Measurements from ENCODE around the gene CD8B.

CD8B gene

DNA sequence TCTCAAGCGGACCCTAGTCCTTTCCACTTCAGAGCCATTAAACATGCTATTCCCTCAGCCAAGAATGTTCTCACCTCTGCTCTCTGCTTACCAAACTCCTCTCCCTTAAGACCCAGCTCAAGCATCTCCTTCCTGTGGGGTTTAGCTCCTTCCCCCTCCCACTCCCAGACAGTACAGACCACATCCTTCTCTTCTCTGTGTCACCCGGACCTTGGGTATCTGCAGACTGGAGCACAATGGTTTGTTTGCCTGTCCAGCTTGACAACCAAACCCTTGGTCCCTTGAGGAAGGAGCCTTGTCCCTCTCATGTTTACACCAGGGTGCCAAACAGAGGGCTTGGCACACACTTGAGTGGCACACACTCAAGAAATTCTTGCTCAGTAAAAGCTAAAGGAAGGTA, 66.8 kb downstream of the CD8B start:
- DNase-seq, result peak; percentile 48

DNA sequence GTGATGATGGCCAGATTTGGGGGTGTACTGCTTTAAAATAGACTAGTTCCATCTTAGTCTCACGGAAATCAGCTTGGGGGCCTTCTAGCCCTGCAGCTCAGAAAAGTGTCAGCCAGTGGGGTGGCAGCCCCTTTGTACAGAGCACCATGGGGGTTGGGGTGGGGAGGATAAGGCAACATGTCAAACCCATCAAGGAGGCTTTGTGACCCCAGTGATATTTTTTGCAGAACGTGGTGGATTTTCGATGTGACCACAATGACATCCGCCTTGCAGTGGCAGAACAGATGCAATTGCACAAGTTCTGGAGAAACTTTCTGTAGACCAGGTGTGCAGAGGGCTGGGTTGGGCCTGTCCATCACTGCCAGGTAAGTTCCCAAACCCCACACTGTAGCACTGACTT, 67.9 kb downstream of the CD8B start:
- DNase-seq, result peak; percentile 66

DNA sequence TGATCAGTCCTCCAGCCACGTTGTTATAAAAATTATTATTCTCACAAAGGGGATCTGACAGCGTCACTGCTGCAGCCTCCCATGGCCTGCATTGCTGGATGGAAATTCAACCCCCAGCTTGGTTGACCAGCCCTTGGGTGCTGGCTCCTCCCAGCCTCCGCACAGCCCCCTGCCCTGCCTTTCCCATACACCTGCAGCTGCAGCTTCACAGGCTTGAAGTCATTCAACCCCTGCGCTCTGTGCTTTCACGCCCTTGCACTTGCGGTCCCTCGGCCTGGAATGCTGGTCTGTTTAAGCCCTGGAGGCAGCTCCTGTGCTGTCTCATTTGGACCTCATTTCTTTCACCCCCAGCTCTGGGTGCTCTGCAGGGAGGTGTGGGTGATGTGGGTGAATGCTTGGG, 70.1 kb downstream of the CD8B start:
- no peak for DNase-seq

DNA sequence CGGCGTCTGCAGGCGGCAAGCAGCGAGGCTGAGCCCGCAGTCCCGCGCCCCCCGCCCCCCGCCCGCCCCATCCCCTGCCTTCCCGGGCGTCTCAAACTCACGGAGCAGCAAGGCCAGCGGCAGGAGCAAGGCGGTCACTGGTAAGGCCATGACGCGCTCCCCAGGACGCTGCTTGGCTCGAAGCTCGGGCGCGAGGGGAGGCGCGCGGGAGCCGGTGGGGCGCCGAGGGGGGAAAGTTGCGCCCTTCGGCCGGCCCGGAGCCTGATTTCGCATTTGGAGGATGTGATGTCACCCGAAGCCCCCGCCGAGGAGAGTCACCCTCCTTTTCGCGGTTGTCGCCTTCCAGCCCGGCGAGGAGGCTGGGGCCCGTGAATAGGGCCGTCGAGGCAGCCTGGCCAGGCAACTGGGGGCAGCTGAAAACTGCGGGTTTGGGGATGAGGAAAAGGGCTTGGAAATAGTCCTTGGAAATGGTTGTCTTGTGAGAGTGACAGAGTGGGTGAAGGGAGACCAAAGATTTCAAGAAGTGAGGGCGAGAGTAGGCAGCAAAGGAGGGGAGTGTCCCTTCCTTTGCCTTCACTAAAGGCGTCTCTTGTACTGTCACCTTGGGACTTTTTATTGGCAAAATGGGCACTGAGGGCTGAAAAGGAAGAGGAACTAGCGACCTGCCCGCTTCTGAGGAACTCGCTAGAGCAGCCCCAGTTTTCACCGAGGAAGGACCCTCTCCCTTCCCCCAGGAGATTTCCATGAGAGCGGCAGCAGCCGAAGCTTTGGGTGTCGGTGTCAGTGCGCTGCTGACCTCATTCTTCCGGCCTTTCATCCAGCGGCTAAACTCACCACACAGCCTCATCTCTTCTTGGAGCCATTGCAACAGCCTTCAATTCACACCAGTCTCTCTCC, 70.8 kb downstream of the CD8B start, which contains the start of gene CD8A:
Gene CD8A, minus strand, starts transcription at position 238 of the 897 bp plus-strand sequence. Its CDS starts 88 bp downstream, at position 150.
- DNase-seq, result peak; percentile 61

DNA sequence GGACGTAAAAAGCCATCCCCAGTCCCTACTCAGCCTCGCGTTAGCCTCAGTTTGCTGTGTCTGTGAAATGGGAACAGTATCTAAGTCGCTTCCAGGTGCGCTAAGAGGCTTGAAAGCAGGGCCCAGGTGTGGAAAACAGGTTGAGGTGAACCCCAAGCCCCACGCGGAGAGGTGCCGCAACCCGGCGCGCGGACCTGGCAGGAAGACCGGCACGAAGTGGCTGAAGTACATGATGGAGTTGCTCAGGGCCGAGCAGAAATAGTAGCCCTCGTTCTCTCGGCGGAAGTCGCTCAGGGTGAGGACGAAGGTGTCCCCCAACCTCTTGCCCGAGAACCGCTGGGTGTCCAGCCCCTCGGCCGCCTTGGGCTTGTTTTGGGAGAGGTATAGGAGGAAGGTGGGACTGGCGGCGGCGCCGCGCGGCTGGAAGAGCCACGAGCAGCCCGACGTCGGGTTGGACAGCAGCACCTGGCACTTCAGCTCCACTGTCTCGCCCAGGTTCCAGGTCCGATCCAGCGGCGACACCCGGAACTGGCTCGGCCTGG, 71.5 kb downstream of the CD8B start:
- no peak for DNase-seq

DNA sequence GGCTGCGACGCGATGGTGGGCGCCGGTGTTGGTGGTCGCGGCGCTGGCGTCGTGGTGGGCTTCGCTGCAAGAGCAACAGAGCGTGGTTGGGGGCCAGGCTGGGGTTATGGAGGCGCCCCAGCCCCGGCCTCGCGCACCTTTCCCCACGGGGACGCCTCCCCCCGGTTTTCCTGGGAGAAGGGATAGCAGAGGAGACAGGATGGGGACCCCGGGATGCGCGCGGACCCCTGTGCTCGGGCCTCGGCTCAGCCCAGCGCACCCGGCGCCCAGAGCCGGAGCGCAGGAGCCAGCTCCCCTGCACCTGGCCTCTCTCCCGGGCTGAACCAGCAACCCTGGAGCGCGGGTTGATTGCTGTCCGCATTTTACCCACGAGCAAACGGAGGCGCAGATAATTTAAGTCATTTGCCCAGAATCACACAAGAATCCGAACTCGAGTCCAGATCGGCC, 72.0 kb downstream of the CD8B start:
- DNase-seq, result no peak

DNA sequence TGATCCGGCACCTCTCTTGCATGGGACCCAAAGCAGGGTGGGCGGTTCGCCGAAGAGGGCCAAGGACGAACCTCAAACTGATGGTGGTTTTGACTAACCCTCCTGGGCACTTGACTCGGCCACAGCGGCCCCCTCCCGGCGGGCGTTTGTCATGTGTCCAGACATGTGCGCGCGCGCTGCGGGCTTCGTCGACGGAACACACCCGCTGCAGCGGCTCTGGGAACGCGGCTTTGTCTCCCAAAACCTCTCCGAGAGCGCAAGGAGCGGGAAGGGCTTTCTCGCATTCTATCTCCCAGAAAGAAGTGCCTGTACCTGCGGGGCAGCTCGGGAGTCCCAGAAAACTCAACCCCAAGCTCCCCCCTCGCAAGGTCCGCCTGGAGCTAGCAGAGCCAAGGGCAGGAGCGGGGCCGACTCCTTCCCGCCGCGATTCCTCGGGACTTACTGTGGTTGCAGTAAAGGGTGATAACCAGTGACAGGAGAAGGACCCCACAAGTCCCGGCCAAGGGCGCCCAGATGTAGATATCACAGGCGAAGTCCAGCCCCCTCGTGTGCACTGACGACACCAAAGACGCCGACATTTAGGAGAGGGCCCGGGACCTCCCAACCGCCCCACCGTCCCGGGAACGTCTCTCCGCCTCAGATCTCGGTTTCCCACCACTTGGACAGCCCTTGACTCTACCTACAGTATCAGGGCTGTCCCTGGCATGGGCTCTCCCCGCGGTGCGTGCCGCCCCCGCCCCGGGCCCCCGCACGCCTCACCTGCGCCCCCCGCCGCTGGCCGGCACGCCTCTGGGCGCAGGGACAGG, 72.6 kb downstream of the CD8B start:
- no peak for DNase-seq

DNA sequence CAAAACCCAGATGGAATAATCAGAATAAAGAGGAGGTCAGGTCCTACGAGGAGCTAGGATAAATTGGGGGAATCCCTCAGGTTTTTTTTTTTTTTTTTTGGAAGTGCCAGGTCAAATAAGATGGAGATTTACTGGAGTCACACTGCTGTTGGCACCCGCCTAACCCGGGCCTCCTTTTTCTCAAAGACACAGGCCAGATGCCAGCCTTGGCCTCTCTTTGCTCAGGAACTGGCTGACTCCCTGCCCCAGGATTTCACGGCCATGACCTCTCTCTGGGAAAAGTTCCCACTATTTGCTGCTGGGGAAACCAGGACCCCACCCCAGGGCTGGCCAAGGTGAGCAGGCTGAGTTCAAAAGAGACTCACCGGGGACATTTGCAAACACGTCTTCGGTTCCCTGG, 73.5 kb downstream of the CD8B start:
- no peak for DNase-seq

DNA sequence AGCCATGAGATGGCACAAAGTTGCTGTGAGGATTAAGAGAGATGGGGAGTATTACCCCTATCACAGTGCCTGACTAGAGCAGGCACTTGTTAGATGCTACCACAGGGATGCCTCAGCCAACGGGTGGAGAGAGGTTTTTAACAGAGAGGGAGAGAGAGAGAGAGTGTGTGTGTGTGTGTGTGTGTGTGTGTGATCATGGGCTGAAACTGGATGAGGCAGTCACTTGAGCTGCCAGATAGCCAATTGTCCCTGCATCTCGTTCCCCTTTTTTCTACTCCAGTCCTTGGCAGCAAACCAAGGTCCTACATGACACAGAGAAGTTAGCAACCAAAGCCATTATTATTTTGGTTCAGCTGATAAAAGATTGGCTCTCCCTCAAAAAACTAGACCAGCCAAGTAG, 74.0 kb downstream of the CD8B start:
- DNase-seq, result peak; percentile 67

DNA sequence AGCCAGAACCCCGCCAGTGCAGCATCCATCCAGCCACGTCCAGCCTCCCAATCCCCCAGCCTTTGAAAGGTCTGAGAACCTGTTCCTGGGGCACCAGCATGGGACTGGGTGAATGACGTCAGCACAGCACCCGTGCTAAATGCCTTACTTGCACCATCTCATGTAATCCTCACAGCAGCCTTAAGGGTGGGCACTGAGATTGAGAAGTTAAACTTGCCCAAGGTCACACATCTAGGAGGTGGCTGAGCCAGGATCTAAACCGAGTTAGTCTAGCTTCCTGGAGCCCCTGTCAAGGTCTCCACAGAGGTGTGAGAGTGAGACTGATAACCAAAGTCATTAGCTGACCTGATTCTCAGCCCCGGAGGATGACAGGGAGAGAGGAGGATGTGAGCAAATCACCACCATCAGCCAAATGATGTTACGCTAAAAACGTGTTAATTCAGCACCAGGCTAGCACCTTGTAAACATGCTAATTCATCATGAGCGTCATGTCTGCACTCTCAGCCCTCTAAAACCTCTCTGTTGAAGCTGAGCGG, 75.6 kb downstream of the CD8B start:
- peak; percentile 87 for DNase-seq

DNA sequence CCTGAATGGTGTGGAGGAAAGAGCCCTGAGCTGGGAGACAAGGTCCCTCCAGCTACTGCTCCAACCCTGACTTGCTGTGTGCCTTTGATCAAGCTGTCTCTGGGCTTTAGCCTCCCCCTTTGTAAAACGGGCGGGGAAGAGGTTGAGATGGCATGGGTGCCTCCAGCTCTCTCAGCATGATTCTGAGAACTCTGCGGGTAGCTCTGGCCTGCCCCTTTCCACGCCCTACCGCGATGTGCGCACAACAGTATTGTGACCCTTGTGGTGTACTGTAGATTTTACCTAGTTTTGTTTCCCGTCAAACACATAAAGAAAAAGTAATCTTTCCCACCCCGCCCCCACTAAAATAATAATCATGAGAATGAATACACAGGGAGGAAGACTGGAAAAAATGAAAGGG, 76.2 kb downstream of the CD8B start:
- peak; percentile 78 for DNase-seq

DNA sequence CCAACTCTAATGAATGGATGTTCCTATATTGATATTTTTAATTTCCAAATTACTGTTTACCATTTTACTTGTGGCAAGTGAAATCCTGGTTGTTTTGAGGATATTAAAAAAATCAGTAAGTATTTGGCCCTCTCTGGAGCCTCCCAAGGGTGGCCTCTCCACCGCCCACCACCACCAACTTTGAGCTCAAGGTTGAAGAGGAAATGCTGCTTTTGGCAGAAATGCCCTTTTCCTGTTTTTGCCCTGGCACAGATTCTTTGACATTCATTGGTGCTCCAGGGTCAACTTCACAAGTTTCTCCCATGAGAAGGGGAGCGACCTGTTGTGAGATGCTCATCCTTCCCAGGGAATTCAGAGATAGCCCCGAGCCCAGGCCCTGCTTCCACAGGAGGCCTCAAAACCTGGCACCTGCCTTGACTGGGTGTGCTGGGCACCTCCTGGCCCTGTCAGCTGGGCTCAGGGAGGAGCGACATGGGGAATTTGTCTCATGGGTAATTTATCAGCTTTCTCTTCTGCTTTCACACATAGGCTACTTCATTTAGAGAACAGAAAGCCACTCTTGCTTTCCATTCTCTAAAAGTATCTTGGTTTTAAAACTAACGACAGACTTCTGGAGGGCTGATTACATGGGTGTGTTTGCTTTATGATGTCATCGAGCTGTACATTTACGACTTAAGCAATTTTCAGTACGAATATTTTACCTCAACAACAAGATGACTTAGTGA, 77.9 kb downstream of the CD8B start:
- DNase-seq, result no peak

DNA sequence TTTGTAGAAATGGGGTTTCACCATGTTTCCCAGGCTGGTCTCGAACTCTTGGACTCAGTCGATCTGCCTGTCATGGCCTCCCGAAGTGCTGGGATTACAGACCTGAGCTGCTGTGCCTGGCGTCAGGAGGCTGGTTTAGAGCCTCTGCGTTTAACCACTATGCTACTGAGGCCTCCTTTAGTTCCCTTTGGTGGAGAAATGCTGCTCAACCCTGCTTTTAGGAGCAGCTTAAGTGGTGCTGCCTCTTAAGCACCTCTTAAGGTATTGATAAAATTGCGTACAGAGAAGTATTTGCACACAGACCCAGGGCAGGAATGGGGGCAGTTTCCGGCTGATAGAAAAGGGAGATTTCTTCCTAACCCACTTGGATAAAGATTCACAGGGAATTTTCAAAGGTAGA, 78.9 kb downstream of the CD8B start:
- no peak for DNase-seq

DNA sequence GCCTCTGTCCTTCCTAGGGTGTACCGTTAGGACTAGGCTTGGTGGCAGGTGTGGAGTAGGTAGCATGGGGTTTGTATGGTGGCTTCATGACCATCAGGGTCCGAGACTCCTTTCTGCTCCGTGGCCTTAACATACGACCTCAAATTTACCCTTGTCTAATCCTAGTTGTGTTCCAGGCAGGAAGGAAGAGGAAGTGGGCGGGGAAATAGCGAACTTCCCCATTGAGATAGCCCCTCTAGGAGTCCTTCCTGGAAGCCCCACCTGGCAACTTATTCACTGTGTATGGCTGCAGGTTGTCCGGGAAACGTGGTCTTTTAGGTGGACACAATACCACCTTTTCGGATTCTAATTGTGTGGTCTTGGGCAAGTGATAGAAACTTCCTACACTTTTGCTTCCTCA, 80.3 kb downstream of the CD8B start:
- no peak for DNase-seq

DNA sequence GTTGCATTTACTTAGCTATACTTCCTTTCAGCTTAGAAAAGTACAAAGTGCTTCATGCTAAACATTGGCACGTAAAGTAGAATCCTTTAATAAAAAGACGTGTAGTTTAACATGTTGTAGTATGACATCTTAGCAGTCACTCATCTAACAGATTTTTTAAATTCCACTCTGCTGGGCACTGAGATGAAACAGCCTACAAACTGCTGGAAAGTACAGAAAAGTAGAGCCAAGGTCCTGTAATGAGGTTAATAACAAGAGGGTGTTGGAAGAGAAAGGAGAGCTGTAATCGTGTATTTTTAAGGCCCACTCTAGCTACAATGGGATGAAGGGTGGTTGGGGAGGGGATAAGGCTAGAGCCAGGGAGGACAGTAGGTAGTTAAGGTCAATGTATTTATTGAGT, 81.7 kb downstream of the CD8B start:
- DNase-seq, result no peak

DNA sequence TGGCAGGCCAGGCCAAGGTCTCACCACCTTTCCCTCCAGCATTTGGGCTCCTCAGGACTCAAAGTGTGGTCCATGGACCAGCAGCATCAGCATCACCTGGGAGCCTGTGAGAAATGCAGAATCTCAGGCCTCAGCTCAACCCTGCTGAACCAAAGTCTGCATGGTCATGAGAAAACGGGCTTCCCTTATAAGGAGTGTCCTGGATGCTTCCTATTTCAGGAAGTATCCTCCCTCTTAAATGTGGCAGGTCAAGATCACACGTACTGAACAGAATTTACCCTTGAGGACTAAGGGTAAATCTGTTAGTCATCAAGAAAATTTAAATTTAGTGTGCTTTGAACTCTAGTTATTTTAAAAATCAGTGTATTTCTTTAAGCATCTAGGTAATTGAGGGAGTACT, 82.7 kb downstream of the CD8B start:
- DNase-seq, result no peak

DNA sequence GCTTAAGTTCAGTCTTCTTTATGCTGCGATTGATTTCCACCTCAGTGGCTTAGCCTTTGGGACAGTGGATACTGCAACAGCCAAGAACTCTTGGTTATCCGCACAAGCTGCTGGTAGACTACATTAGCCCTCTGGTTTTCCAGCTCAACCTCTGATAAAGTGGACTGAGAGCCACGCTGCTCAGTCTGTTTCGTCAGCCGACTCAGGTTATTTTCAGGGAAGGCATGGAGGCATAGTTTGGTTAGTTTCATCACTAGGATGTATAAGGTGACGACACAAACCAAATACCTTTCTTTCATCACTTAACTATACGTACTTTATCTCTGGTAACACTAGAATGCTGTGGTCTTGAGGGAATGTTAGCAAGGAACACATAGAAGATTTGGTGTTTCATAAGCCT, 85.2 kb downstream of the CD8B start:
- no peak for DNase-seq

DNA sequence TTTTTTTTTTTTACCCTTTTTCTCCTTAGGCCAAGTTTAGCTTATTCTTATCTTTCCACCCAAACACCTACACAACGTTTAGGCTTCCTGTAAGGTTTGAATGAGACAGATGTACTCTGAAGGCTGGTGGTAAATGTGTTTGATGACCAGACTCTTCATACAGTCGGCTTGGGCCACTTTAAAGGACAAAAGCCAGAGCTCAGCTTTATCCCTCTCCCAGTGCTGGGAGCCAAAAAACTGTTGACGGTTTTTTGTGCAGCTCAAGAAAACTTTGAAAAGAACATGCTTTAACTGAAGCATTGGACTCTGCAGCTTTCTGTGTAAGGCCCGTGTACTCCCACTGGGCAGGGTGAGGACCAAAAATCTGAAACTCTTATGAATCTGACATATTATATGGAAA, 86.3 kb downstream of the CD8B start:
- DNase-seq, result no peak

DNA sequence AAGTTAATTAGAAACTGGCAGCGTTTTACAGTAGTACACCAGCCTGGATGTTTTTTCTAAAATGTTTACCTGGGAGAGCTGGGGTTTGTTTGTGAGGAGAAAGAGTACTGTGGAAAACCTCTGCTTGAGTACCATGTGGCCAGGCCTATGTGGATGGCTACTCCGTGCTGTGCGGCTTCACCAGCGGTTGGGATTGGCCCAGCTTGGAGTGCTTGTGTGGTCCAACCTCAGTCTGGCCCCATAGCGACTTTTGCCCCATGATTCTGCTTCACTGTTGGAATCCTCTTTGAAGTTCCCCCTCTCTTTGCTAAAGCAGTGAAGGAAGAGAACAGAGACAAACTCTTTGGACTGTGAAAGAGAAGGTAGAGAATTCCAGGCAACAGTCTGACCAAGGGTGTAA, 86.8 kb downstream of the CD8B start:
- no peak for DNase-seq

DNA sequence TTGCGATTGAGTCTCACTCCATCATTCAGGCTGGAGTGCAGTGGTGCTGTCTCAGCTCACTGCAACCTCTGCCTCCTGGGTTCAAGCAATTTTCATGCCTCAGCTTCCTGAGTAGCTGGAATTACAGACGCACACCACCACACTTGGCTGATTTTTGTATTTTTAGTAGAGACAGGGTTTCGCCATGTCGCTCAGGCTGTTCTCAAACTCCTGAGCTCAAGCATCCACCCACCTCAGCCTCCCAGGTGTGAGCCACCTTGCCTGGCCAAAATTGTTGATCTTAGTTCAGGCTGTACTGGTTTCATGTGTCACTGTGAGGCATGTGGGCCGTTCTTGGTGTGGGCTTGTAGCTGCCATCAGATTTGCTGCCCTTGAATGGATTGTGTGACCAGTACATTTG, 89.1 kb downstream of the CD8B start:
- no peak for DNase-seq

DNA sequence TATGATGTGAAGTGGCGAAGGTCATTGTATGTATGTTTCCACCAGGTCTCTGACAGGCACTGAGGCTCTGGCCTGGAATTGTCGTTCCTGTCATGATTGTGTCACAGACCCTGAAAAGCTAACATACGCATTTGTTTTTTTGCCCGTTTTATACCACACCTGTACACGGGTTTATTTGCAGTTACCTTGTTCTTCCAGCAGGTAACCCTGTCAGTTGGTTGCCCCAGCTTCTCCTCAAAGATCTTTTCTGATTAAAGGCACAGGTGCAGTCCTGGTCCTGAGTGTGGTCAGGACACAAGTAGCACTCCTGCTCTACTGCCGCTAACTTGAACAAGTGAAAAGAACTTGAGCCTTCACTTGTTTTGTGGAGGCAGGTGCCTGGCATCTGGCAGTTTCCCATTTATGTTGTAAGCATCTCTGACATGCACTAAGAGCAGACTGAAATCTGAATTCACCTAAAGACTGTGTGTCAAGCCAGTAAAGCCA, 90.8 kb downstream of the CD8B start:
- DNase-seq, result no peak

DNA sequence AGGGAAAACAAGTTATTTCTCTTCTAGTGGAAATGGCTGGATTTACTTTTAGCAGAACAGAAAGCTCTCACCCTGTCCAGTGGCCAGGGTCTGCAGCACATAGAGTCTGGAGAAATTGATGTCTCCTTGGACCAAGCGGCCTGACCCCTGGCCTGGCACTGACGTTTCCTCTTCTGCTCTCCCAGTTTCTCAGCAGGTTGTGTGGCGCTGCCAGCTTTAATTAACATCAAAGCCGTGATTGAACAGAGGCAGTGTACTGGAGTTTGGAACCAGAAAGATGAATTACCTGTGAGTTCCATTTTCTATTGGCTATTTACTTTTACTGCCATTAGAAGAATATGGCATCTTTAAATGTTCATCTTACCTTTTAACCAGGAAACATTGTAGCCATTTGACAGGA, 91.8 kb downstream of the CD8B start:
- DNase-seq, result no peak
